ENCODE results near the gene CHRM2. TPM values are rescaled to one million over a fixed set of nuclear protein-coding genes. Genes with fewer than 3 reads are reported as not detected.

The CHRM2 gene
- total RNA-seq, 2 donors from 2014 or later, result 0.30 to 6.1 TPM

DNA sequence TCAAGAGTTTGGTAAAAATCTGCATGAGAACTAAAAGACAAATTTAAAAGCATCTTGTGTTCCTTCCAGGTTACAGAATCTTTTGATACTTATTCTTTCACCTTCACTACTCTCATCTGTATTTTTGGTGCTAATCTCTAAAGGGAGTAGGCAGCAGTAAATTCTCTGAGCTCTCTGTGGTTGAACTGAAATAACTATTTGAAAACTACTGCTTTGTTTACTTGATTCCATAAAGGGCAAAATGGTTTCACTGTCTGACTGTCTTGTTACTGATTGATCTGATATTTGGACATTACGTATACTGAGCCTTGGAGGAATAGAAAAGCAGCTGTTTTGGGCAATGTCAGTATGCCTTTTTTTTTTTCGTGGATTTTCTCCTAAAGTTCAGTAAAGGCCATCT, 103.3 kb downstream of the CHRM2 start:
- Histone ChIP-seq H3K9me3 (no peaks in the 10 kb centered on the region), H3K27ac (no peak overlapping the region), H3K27me3 (no peaks in the 10 kb centered on the region), H3K36me3 (no peaks in the 10 kb centered on the region), H3K4me1 (no peaks in the 10 kb centered on the region), H3K4me3 (no peak overlapping the region), H3K9ac (ENCODE audit: low read depth in 2 of 2, low read length in 2 of 2) (no peak overlapping the region)
- TF ChIP-seq, protein P1, sequence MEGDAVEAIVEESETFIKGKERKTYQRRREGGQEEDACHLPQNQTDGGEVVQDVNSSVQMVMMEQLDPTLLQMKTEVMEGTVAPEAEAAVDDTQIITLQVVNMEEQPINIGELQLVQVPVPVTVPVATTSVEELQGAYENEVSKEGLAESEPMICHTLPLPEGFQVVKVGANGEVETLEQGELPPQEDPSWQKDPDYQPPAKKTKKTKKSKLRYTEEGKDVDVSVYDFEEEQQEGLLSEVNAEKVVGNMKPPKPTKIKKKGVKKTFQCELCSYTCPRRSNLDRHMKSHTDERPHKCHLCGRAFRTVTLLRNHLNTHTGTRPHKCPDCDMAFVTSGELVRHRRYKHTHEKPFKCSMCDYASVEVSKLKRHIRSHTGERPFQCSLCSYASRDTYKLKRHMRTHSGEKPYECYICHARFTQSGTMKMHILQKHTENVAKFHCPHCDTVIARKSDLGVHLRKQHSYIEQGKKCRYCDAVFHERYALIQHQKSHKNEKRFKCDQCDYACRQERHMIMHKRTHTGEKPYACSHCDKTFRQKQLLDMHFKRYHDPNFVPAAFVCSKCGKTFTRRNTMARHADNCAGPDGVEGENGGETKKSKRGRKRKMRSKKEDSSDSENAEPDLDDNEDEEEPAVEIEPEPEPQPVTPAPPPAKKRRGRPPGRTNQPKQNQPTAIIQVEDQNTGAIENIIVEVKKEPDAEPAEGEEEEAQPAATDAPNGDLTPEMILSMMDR (IDR thresholded peaks at IDR 0.05), result no peak
- intact Hi-C loops (cut with DNase I), result no loop called here
- no peak for DNase-seq

DNA sequence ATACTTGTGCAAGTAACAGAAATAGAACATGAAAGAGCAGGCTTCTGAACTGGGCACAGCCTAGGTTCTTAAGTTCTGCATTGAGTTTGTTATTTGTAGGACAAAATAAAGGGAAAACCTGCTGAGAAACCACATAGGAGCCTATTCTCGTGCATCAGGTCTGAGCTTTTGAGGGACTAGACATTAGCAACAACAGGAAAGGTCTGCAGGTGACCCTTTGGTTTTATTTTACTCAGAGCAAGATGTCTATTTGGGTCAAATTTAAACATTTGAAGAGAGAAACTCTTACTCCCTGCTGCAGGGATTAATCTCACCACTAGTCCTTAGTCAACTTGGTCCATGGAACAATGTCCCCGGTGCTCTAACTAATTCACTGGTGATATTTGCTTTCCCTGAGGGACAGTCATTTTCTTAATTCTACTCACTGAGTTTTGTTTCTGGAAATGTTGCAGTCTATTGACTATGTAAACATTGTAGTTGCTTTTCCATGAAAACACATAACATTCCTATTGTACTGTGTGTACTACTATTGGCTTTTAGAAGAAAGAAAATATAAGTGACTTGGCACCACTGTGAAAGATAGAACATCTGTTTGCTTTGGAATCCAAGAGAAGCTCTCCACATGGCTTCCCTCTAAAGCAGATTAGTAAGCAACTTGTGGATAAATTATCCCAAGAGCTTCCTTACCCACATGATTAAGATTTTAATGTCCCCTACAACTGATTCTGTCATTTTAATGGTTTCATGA, 108.2 kb downstream of the CHRM2 start:
- TF ChIP-seq, protein P1 (IDR thresholded peaks at IDR 0.05), result no peak
- H3K9ac ChIP-seq (ENCODE audit: low read depth in 2 of 2, low read length in 2 of 2), result no peak overlapping the region
- H3K36me3 ChIP-seq, result no peaks in the 10 kb centered on the region
- DNase-seq, result no peak
- H3K27me3 ChIP-seq, result no peaks in the 10 kb centered on the region
- no peak overlapping the region for H3K4me3 ChIP-seq
- intact Hi-C loops (cut with DNase I), result no loop called here
- H3K27ac ChIP-seq, result no peak overlapping the region
- no peaks in the 10 kb centered on the region for H3K4me1 ChIP-seq
- H3K9me3 ChIP-seq, result no peaks in the 10 kb centered on the region

DNA sequence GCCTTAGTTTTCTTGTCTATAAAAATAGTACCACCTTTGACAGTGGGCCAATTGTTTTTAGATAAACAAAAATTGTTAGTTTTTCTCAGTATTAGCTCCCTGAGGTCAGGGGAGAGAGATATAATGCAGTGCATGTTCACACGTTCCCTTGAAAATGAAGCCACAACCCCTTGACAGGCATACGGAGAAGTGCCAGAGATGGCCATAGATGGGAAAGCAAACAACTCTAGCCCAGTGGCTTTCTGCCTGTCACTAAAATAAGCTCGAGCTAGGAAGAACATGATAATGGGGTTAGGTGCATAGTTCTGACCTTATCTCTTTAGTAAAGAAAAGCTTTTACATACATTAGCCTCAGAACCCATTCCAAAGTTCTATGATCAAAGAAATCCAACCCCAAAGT, 124.9 kb downstream of the CHRM2 start:
- intact Hi-C loops (cut with DNase I), result no loop called here
- Histone ChIP-seq H3K4me3 (no peak overlapping the region), H3K9me3 (no peaks in the 10 kb centered on the region), H3K27me3 (no peaks in the 10 kb centered on the region), H3K36me3 (no peaks in the 10 kb centered on the region), H3K9ac (ENCODE audit: low read depth in 2 of 2, low read length in 2 of 2) (no peak overlapping the region), H3K27ac (no peak overlapping the region), H3K4me1 (no peaks in the 10 kb centered on the region)
- no peak for DNase-seq
- TF ChIP-seq, protein P1 (IDR thresholded peaks at IDR 0.05), result no peak

DNA sequence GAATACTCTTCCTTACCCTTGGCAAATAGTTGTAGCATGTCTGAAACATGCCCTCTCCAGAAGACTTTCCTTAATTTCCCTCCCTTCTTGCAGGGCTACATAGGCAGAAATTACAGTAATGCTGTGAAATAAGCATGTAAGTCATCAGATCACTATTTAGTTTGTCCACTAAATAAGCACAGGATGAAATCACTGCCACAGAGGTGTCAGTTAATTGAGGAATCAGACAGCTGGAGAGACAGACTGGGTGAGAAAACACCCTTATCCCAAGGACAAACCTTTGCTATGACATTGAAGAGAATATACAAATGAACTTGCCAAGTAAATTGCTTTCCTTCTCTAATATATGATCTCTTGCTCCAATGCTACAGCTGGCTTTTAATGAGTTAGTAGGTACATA, 129.3 kb downstream of the CHRM2 start:
- Histone ChIP-seq H3K27me3 (no peaks in the 10 kb centered on the region), H3K4me1 (no peaks in the 10 kb centered on the region), H3K36me3 (no peaks in the 10 kb centered on the region), H3K4me3 (no peak overlapping the region), H3K27ac (no peak overlapping the region), H3K9ac (ENCODE audit: low read depth in 2 of 2, low read length in 2 of 2) (no peak overlapping the region), H3K9me3 (no peaks in the 10 kb centered on the region)
- TF ChIP-seq, protein P1 (IDR thresholded peaks at IDR 0.05), result no peak
- intact Hi-C loops (cut with DNase I), result no loop called here
- no peak for DNase-seq

DNA sequence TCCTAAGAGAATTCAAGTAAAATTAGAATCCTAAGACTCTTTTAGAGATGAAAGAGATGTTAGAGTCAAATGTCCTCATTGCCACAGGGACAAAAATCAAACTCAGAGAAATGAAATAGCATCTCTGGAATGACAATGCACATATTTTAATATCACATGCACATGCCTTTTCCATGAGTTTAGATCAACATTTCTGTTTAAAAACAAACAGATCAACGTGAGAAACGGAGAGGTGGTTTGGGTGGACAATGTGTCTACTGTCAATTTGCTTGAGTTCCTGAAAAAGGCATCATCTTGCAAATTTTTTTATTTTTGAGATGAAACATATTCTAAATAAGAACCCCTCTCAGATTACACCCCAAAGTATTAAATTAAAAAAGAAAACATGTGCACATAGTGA, 130.0 kb downstream of the CHRM2 start:
- no peak overlapping the region for H3K27ac ChIP-seq
- DNase-seq, result no peak
- intact Hi-C loops (cut with DNase I), result no loop called here
- no peak overlapping the region for H3K9ac ChIP-seq (ENCODE audit: low read depth in 2 of 2, low read length in 2 of 2)
- no peaks in the 10 kb centered on the region for H3K27me3 ChIP-seq
- H3K9me3 ChIP-seq, result no peaks in the 10 kb centered on the region
- no peak overlapping the region for H3K4me3 ChIP-seq
- H3K4me1 ChIP-seq, result no peaks in the 10 kb centered on the region
- TF ChIP-seq, protein P1 (IDR thresholded peaks at IDR 0.05), result no peak
- no peaks in the 10 kb centered on the region for H3K36me3 ChIP-seq

Measured in colonic mucosa (tissue), 4 donors.